K562 (cell line): Measurements from ENCODE around the gene ASCC1. TPM values are rescaled to one million over a fixed set of nuclear protein-coding genes. Genes with fewer than 3 reads are reported as not detected.

Experiments
- BDP1 ChIP-seq: IDR thresholded peaks from 3 replicates; pipeline ENCODE4 v1.6.1; 2011; ENCODE audit not compliant: insufficient read length, insufficient read depth
- ELF4 ChIP-seq: fragments of 450-650 bp; formaldehyde crosslinking; IDR thresholded peaks from 2 replicates; pipeline ENCODE4 v1.4.0; 2022; ENCODE audit warnings: missing genetic modification characterization
- GATAD2B ChIP-seq: fragments of 450-650 bp; IDR thresholded peaks from 2 replicates; pipeline ENCODE4 v1.6.1; 2017; ENCODE audit warnings: mild to moderate bottlenecking, borderline replicate concordance
- HINFP ChIP-seq: fragments of 450-650 bp; conservative IDR thresholded peaks from 2 replicates; pipeline ENCODE4 v1.6.1; 2016; ENCODE audit warnings: missing genetic modification characterization, low read depth, mild to moderate bottlenecking, control low read depth, missing compliant biosample characterization
- HMBOX1 ChIP-seq: sonication (generic); IDR thresholded peaks from 2 replicates; pipeline ENCODE4 v1.6.1; 2016
- HNRNPK ChIP-seq: fragments of 200-400 bp; formaldehyde crosslinking; IDR thresholded peaks from one replicate; pipeline ENCODE4 v1.6.1; 2018; ENCODE audit warnings: mild to moderate bottlenecking, low read depth, low read length; ENCODE audit not compliant: poor library complexity, severe bottlenecking
- MAX ChIP-seq: sonication (generic); formaldehyde crosslinking; IDR thresholded peaks from 2 replicates; pipeline ENCODE4 v1.9.0; 2022; ENCODE audit warnings: mild to moderate bottlenecking, missing genetic modification reagents
- PBX2 ChIP-seq, 2 experiments: IDR thresholded peaks in 1 of 2; conservative IDR thresholded peaks in 1 of 2; 2 replicates each; pipeline ENCODE4 v1.6.1; 2016; ENCODE audit warnings: low read depth in 2 of 2, mild to moderate bottlenecking in 1 of 2, missing compliant biosample characterization in 1 of 2, missing genetic modification characterization in 1 of 2, moderate library complexity in 1 of 2
- PKNOX1 ChIP-seq: fragments of 450-650 bp; IDR thresholded peaks from 2 replicates; pipeline ENCODE4 v1.6.1; 2016
- PREB ChIP-seq: sonication (generic); formaldehyde crosslinking; IDR thresholded peaks from 2 replicates; pipeline ENCODE4 v1.8.1; 2023; ENCODE audit warnings: mild to moderate bottlenecking, missing genetic modification reagents
- SNAPC5 ChIP-seq: fragments of 250-450 bp; sonication (Bioruptor Pico); IDR thresholded peaks from 2 replicates; pipeline ENCODE4 v1.8.0; 2021; ENCODE audit warnings: moderate library complexity, mild to moderate bottlenecking, inconsistent platforms
- SOX6 ChIP-seq: fragments of 450-650 bp; IDR thresholded peaks from 2 replicates; pipeline ENCODE4 v1.6.1; 2014; ENCODE audit warnings: mild to moderate bottlenecking
- ZBTB49 ChIP-seq: sonication (generic); formaldehyde crosslinking; IDR thresholded peaks from 2 replicates; pipeline ENCODE4 v1.8.0; 2022; ENCODE audit warnings: missing genetic modification reagents, mild to moderate bottlenecking, borderline replicate concordance
- ZNF431 ChIP-seq: sonication (generic); formaldehyde crosslinking; IDR thresholded peaks from 2 replicates; pipeline ENCODE4 v1.8.0; 2022; ENCODE audit warnings: mild to moderate bottlenecking, missing genetic modification reagents
- polyA plus RNA-seq, 8 experiments: library from polyadenylated mRNA; depleted of rRNA in 4 of 8; stranded (reverse) in 5 of 8; unstranded in 3 of 8; fragments of >200 nt; fragmentation: Nextera tagmentation in 2 of 8; fragmentation: Illumina TruSeq in 1 of 8; extraction: Ambion mirVana in 2 of 8; extraction: Trizol in 1 of 8; gene quantifications; 2 replicates each; pipeline versions ENCODE4 v1.2.1 to v1.2.3, GENCODE V29; 2011 to 2014; ENCODE audit warnings: inconsistent platforms in 1 of 8, missing spikeins in 1 of 8
- total RNA-seq, 7 experiments: library from RNA; depleted of rRNA in 6 of 7; stranded (reverse); fragments of >200 nt in 6 of 7; fragmentation: Illumina TruSeq in 2 of 7; extraction: Trizol in 2 of 7; gene quantifications; 2 replicates each; pipeline versions ENCODE4 v1.2.1 to v1.2.3, GENCODE V29; 2011 to 2021; ENCODE audit warnings: low replicate concordance in 1 of 7

ASCC1 gene
- total and polyA plus RNA-seq, 9 of the 15 experiments (the other 6 are each of a cell fraction or from before 2014, with no cell fraction given), result 31.7 to 73.3 (median 52.8) TPM

- no peak for TF ChIP-seq HNRNPK
- TF ChIP-seq PBX2 (CRISPR knock-in tag; IDR thresholded peaks at IDR 0.05; ENCODE audit: low read depth), result peak; percentile 68
- peak; percentile 97 for TF ChIP-seq PBX2 (tag; conservative IDR thresholded peaks at IDR 0.05; ENCODE audit: low read depth)
- peak; percentile 59; the same call in 1 of the 2 replicates for TF ChIP-seq GATAD2B
- TF ChIP-seq ZNF431 (CRISPR knock-in tag), result no peak
- TF ChIP-seq MAX, result no peak
- no peak for TF ChIP-seq PREB (CRISPR knock-in tag)
- no peak for TF ChIP-seq SNAPC5 (CRISPR knock-in tag)
- TF ChIP-seq ELF4, result 0 out of 2 replicates have a peak, but pooled peaks have one; percentile 20
- peak; percentile 57; the same call in 1 of the 2 replicates for TF ChIP-seq SOX6
- no peak for TF ChIP-seq ZBTB49 (CRISPR knock-in tag)
- peak; percentile 67 for TF ChIP-seq HMBOX1
- peak; percentile 97 for TF ChIP-seq PKNOX1
- TF ChIP-seq HINFP (tag), result no peak
- TF ChIP-seq BDP1, result no peak
Measured at GRCh38 chr10:72098836-72099599, 117.1 kb downstream of the ASCC1 start (continued).
